Esophagus muscularis mucosa (tissue), 3 donors: Measurements from ENCODE around the gene PITRM1.

Experiments
- CTCF ChIP-seq, 3 experiments: fragments of 200-600 bp in 2 of 3; fragments of 450-650 bp in 1 of 3; sonication (generic) in 2 of 3; IDR thresholded peaks; one replicate each; pipeline ENCODE4 v1.5.1; 2017 to 2019; ENCODE audit warnings: antibody characterized with exemption in 3 of 3, mild to moderate bottlenecking in 2 of 3, moderate library complexity in 1 of 3
- POLR2A ChIP-seq: fragments of 450-650 bp; IDR thresholded peaks from one replicate; pipeline ENCODE4 v1.6.1; 2017; ENCODE audit warnings: antibody characterized with exemption, moderate library complexity, mild to moderate bottlenecking, low read depth
- POLR2AphosphoS5 ChIP-seq, 2 donors: sonication (generic); formaldehyde crosslinking; IDR thresholded peaks; one replicate each; pipeline ENCODE4 v1.6.1; 2017; ENCODE audit warnings: antibody characterized with exemption in 2 of 2

GRCh38 chr10:3097160-3097559, 75.4 kb downstream of the PITRM1 start:
- TF ChIP-seq CTCF (IDR thresholded peaks at IDR 0.05) (no peak), POLR2A (no peak), POLR2AphosphoS5 (IDR thresholded peaks at IDR 0.05) (no peak)
